IMR-90 (cell line): ENCODE data around the gene SULT1C4. TPM values are rescaled to one million over a fixed set of nuclear protein-coding genes. Genes with fewer than 3 reads are reported as not detected.
A peak's percentile ranks its signal among the peaks of the same experiment; 100 is the strongest.

Source experiments
- ATAC-seq: fragments of 200-7000 bp; cut with Tn5 transposase; 2 replicates; pipeline ENCODE4 v1.9.1; 2020; ENCODE audit warnings: low read depth, mild to moderate bottlenecking, moderate library complexity
- BruUV-seq: library from RNA; stranded (reverse); fragments of 400-500 nt; replicated peaks from 2 replicates; lab custom pipeline; 2021; lab: Mats Ljungman, UMichigan
- CTCF ChIA-PET: fragments of 300-600 bp; formaldehyde crosslinking; extraction: SDS; loops from one replicate; lab custom pipeline; 2021; ENCODE audit warnings: antibody characterized with exemption; lab: Yijun Ruan, JAX
- POLR2A ChIA-PET: fragments of 300-600 bp; sonication (Branson Sonifier 250); formaldehyde crosslinking; loops from one replicate; lab custom pipeline; 2022; ENCODE audit warnings: antibody characterized with exemption; ENCODE audit not compliant: unreplicated experiment; lab: Charles Lee
- DNase-seq: peaks from one replicate; pipeline ENCODE4 v3.0.0; 2013
- H2AFZ ChIP-seq: replicated peaks from 2 replicates; pipeline ENCODE3; 2013; ENCODE audit warnings: low read length, mild to moderate bottlenecking; ENCODE audit not compliant: poor library complexity
- H2AK5ac ChIP-seq: 2 replicates; pipeline ENCODE4 v1.6.1; 2013; ENCODE audit warnings: low read depth, low read length, inconsistent platforms
- H2AK9ac ChIP-seq: replicated peaks from 2 replicates; pipeline ENCODE3; 2013; ENCODE audit warnings: mild to moderate bottlenecking, low read depth, low read length, moderate library complexity; ENCODE audit not compliant: poor library complexity
- H2BK120ac ChIP-seq: 2 replicates; pipeline ENCODE4 v1.6.1; 2013; ENCODE audit warnings: low read depth, low read length, inconsistent platforms
- H2BK15ac ChIP-seq: 3 replicates; pipeline ENCODE4 v1.6.1; 2013; ENCODE audit warnings: low read depth, low read length, inconsistent platforms
- H2BK20ac ChIP-seq: 2 replicates; pipeline ENCODE4 v1.6.1; 2013; ENCODE audit warnings: low read depth, mild to moderate bottlenecking, inconsistent platforms, low read length, moderate library complexity
- H2BK5ac ChIP-seq: 2 replicates; pipeline ENCODE4 v1.6.1; 2013; ENCODE audit warnings: mild to moderate bottlenecking, low read depth, low read length, inconsistent platforms; ENCODE audit not compliant: poor library complexity, severe bottlenecking
- H3K14ac ChIP-seq: replicated peaks from 2 replicates; pipeline ENCODE4 v1.6.1; 2013; ENCODE audit warnings: low read depth, low read length, inconsistent platforms
- H3K18ac ChIP-seq: 2 replicates; pipeline ENCODE4 v1.6.1; 2013; ENCODE audit warnings: low read depth, low read length, control low read depth
- H3K23ac ChIP-seq: 2 replicates; pipeline ENCODE4 v1.6.1; 2013; ENCODE audit warnings: low read depth, low read length, inconsistent platforms
- H3K27ac ChIP-seq: 2 replicates; pipeline ENCODE4 v1.5.1; 2013; ENCODE audit warnings: mild to moderate bottlenecking, control low read depth, low read length; ENCODE audit not compliant: insufficient read depth
- H3K27me3 ChIP-seq: 2 replicates; pipeline ENCODE4 v1.6.1; 2013; ENCODE audit warnings: low read length; ENCODE audit not compliant: control insufficient read depth, insufficient read depth
- H3K36me3 ChIP-seq: 2 replicates; pipeline ENCODE4 v1.6.1; 2013; ENCODE audit warnings: low read length, mixed read lengths; ENCODE audit not compliant: control insufficient read depth, insufficient read depth
- H3K4ac ChIP-seq: 2 replicates; pipeline ENCODE4 v1.6.1; 2013; ENCODE audit warnings: low read depth, low read length, inconsistent platforms
- H3K4me1 ChIP-seq: 2 replicates; pipeline ENCODE4 v1.6.1; 2013; ENCODE audit warnings: low read length, mixed read lengths; ENCODE audit not compliant: control insufficient read depth, insufficient read depth
- H3K4me2 ChIP-seq: 2 replicates; pipeline ENCODE4 v1.6.1; 2013; ENCODE audit warnings: low read depth, mild to moderate bottlenecking, control low read depth, low read length, moderate library complexity
- H3K4me3 ChIP-seq: 2 replicates; pipeline ENCODE4 v1.5.1; 2013; ENCODE audit warnings: low read depth, mild to moderate bottlenecking, control low read depth, low read length, moderate library complexity; ENCODE audit not compliant: insufficient read depth
- H3K56ac ChIP-seq: 2 replicates; pipeline ENCODE4 v1.6.1; 2013; ENCODE audit warnings: low read length, inconsistent platforms; ENCODE audit not compliant: insufficient read depth; ENCODE audit errors: extremely low read depth
- H3K79me1 ChIP-seq, 2 experiments: 2 replicates each; pipeline ENCODE4 v1.6.1; 2013; ENCODE audit warnings: low read length in 2 of 2, inconsistent platforms in 1 of 2, low read depth in 1 of 2
- H3K9ac ChIP-seq: 2 replicates; pipeline ENCODE4 v1.6.1; 2013; ENCODE audit warnings: low read depth, low read length, control low read depth
- H3K9me1 ChIP-seq: 2 replicates; pipeline ENCODE4 v1.6.1; 2013; ENCODE audit warnings: low read length, inconsistent platforms; ENCODE audit not compliant: insufficient read depth
- H3K9me3 ChIP-seq: 2 replicates; pipeline ENCODE4 v1.6.1; 2013; ENCODE audit warnings: low read length; ENCODE audit not compliant: control insufficient read depth, insufficient read depth
- H4K20me1 ChIP-seq: 2 replicates; pipeline ENCODE4 v1.6.1; 2013; ENCODE audit warnings: low read length, inconsistent platforms; ENCODE audit not compliant: insufficient read depth
- H4K5ac ChIP-seq: 2 replicates; pipeline ENCODE4 v1.6.1; 2013; ENCODE audit warnings: mild to moderate bottlenecking, low read depth, low read length, control low read depth
- H4K8ac ChIP-seq, 2 experiments: 2 replicates each; pipeline ENCODE4 v1.6.1; 2013; ENCODE audit warnings: low read depth in 2 of 2, low read length in 2 of 2, control low read depth in 1 of 2, inconsistent platforms in 1 of 2
- H4K91ac ChIP-seq: 2 replicates; pipeline ENCODE4 v1.6.1; 2013; ENCODE audit warnings: low read depth, low read length, inconsistent platforms; ENCODE audit not compliant: insufficient read depth
- BHLHE40 ChIP-seq: fragments of 150-350 bp; IDR thresholded peaks from 2 replicates; pipeline ENCODE4 v1.6.1; 2016; ENCODE audit warnings: mild to moderate bottlenecking, low read depth, low read length
- CEBPB ChIP-seq: IDR thresholded peaks from 2 replicates; pipeline ENCODE4 v1.6.1; 2012; ENCODE audit warnings: low read depth, low read length, improper control_type of control experiment
- CHD1 ChIP-seq: IDR thresholded peaks from 2 replicates; pipeline ENCODE4 v1.6.1; 2012; ENCODE audit warnings: low read depth, low read length, improper control_type of control experiment
- CTCF ChIP-seq: conservative IDR thresholded peaks from 2 replicates; pipeline ENCODE4 v1.5.1; 2012; ENCODE audit warnings: mild to moderate bottlenecking, low read depth, low read length, improper control_type of control experiment
- FOS ChIP-seq: fragments of 150-350 bp; IDR thresholded peaks from 2 replicates; pipeline ENCODE4 v1.6.1; 2016; ENCODE audit warnings: low read depth, low read length
- MAFK ChIP-seq: IDR thresholded peaks from 2 replicates; pipeline ENCODE4 v1.6.1; 2012; ENCODE audit warnings: low read depth, low read length, improper control_type of control experiment
- MXI1 ChIP-seq: IDR thresholded peaks from 2 replicates; pipeline ENCODE4 v1.6.1; 2012; ENCODE audit warnings: low read depth, mild to moderate bottlenecking, low read length, moderate library complexity, borderline replicate concordance
- NFE2L2 ChIP-seq: fragments of 150-350 bp; IDR thresholded peaks from 2 replicates; pipeline ENCODE4 v1.6.1; 2016; ENCODE audit warnings: low read depth, mild to moderate bottlenecking, low read length
- POLR2A ChIP-seq: IDR thresholded peaks from 2 replicates; pipeline ENCODE4 v1.6.1; 2012; ENCODE audit warnings: mild to moderate bottlenecking, low read depth, low read length
- RAD21 ChIP-seq: IDR thresholded peaks from 2 replicates; pipeline ENCODE4 v1.6.1; 2012; ENCODE audit warnings: low read length, improper control_type of control experiment
- RCOR1 ChIP-seq: IDR thresholded peaks from 2 replicates; pipeline ENCODE4 v1.6.1; 2012; ENCODE audit warnings: mild to moderate bottlenecking, low read length, improper control_type of control experiment; ENCODE audit not compliant: insufficient replicate concordance
- RFX5 ChIP-seq: IDR thresholded peaks from 2 replicates; pipeline ENCODE4 v1.8.0; 2012; ENCODE audit warnings: low read depth, mild to moderate bottlenecking, low read length, moderate library complexity
- USF2 ChIP-seq: fragments of 150-350 bp; IDR thresholded peaks from 2 replicates; pipeline ENCODE4 v1.6.1; 2017; ENCODE audit warnings: mild to moderate bottlenecking, antibody characterized with exemption, low read length, low read depth
- WGBS, 2 experiments: methylation state at CpG; one replicate each; pipeline versions ENCODE4 v1.1.5 to v1.1.7; 2013; ENCODE audit warnings: missing lambda C conversion rate in 2 of 2; ENCODE audit not compliant: insufficient read length in 1 of 2; ENCODE audit errors: extremely low coverage in 2 of 2; 5-methylcytosine and 5-hydroxymethylcytosine counted together
- dilution Hi-C: fragments of 300-500 bp; cut with HindIII; formaldehyde crosslinking; loops from one replicate; pipeline ENCODE4 v1.14.3; 2018; ENCODE audit warnings: low sequenced_read_pairs; ENCODE audit not compliant: unreplicated experiment
- in situ Hi-C: fragments of 300-500 bp; cut with MboI; formaldehyde crosslinking; loops from 3 replicates; pipeline ENCODE4 v1.14.3; 2019; ENCODE audit warnings: low sequenced_read_pairs, inconsistent platforms, mixed read lengths
- intact Hi-C: fragments of 100-400 bp; cut with micrococcal nuclease; formaldehyde crosslinking; loops from 2 replicates; pipeline ENCODE4 v1.10.0; 2022
- polyA plus RNA-seq, 3 experiments: library from polyadenylated mRNA; depleted of rRNA; stranded (reverse); fragments of >200 nt; gene quantifications; 2 replicates each; pipeline ENCODE4 v1.2.3, GENCODE V29; 2012; ENCODE audit warnings: low replicate concordance in 1 of 3
- total RNA-seq: library from RNA; depleted of rRNA; stranded (reverse); fragments of >200 nt; gene quantifications from 2 replicates; pipeline ENCODE4 v1.2.3, GENCODE V29; 2012
- TF ChIP-seq, protein P1 (sequence below): fragments of 150-350 bp; IDR thresholded peaks from 2 replicates; pipeline ENCODE4 v1.6.1; 2016; ENCODE audit warnings: low read depth, mild to moderate bottlenecking, low read length, moderate library complexity, borderline replicate concordance

SULT1C4 gene
- total and polyA plus RNA-seq, 2 of the 4 experiments (the other 2 are of a cell fraction), result 0.36 to 0.50 TPM

DNA sequence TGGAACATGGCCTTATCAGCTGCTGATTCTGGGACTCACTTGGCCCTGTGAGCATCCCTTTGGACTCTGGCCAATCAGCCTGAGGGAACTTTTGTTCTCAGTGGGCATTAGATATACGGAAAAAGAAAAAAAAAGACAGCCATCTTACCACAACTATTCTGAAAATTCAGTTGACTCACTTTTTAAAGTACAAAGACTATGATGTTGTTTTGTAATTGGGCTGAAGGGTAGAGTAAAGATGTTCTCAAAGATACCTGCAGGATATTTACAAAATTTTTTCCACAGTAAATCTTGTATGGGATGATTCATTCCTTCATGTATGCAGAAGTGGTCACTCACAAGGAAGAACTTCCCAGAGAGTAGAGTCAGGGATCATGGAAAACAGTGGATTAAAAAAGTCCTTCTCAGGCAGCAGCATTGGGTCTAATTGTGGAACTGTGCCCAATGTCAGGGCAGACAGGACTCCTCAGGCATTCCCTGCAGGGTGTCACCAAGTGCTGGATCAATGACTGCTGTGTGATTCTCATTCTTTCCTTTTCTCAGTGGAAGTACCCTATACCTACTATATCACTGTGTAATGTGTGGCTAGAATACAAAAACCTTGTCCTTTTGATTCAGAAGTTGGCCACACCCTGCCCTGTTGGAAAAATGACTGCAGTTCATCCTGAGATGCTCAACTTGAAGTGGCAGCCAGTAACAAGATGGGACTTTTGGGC lies 35.4 kb downstream of the SULT1C4 start:
- CTCF ChIA-PET, result interaction anchor here (0.6 to 1.0 kb wide), 2 partner anchors 27 to 224 kb away, joined by 4 read pairs; no protein-coding TSS in a partner anchor
- dilution Hi-C loops, result no loop called here
- TF ChIP-seq NFE2L2 (no peak), FOS (no peak), RAD21 (no peak), RCOR1 (peak; percentile 53), USF2 (no peak), MAFK (no peak), BHLHE40 (no peak), CEBPB (0 out of 2 replicates have a peak, but pooled peaks have one; percentile 5), CHD1 (no peak), POLR2A (no peak), RFX5 (no peak), CTCF (no peak), MXI1 (no peak)
- TF ChIP-seq, protein P1, sequence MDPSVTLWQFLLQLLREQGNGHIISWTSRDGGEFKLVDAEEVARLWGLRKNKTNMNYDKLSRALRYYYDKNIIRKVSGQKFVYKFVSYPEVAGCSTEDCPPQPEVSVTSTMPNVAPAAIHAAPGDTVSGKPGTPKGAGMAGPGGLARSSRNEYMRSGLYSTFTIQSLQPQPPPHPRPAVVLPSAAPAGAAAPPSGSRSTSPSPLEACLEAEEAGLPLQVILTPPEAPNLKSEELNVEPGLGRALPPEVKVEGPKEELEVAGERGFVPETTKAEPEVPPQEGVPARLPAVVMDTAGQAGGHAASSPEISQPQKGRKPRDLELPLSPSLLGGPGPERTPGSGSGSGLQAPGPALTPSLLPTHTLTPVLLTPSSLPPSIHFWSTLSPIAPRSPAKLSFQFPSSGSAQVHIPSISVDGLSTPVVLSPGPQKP, result no peak

More for the DNA sequence above, 35.4 kb downstream of the SULT1C4 start:
- peak overlapping the region; percentile 27 for H2AFZ ChIP-seq
- H3K4ac ChIP-seq, result peak overlapping the region; percentile 83
- peaks cover 0 to 8% of the 10 kb centered on the region in 2 experiments; a peak in 1 of 4 replicates for H3K79me1 ChIP-seq
- 0 out of 2 replicates have a peak overlapping the region, but pooled peaks have one; percentile 5 for H4K5ac ChIP-seq
- H4K20me1 ChIP-seq, result no peaks in the 10 kb centered on the region
- H2BK5ac ChIP-seq, result peak overlapping the region; percentile 75
- H3K9me1 ChIP-seq, result peaks cover 19% of the 10 kb centered on the region
- no peaks in the 10 kb centered on the region for H3K9me3 ChIP-seq
- peak overlapping the region; percentile 66 to 89 for H4K8ac ChIP-seq
- H3K56ac ChIP-seq, result peak overlapping the region; percentile 47
- no peak overlapping the region for H3K4me3 ChIP-seq
- H2BK120ac ChIP-seq, result peak overlapping the region; percentile 86
- peak overlapping the region; percentile 72; the same call in 1 of the 2 replicates for H3K18ac ChIP-seq
- H3K27ac ChIP-seq, result peak overlapping the region; percentile 74
- intact Hi-C loops (loop anchor here (5.0 kb wide), 1 partner anchor 34 kb away; the partner anchor contains the start of gene GCC2), in situ Hi-C loops (no loop called here)
- no peak overlapping the region for H3K4me2 ChIP-seq
- POLR2A ChIA-PET, result no interaction called here
- ATAC-seq (peak; percentile 56), DNase-seq (peak; percentile 91)
- H3K27me3 ChIP-seq, result no peaks in the 10 kb centered on the region
- H3K4me1 ChIP-seq, result peaks cover 12% of the 10 kb centered on the region
- H3K9ac ChIP-seq, result no peak overlapping the region
- H2AK5ac ChIP-seq, result peak overlapping the region; percentile 95
- peak overlapping the region; percentile 76 for H3K14ac ChIP-seq
- H4K91ac ChIP-seq, result peak overlapping the region; percentile 83
- H2BK15ac ChIP-seq, result peak overlapping the region; percentile 66
- no CpG with 5 or more reads among the region's 1 CpG for WGBS, 2 experiments
- H2AK9ac ChIP-seq, result peak overlapping the region; percentile 88
- no TSS peak for BruUV-seq
- no peaks in the 10 kb centered on the region for H3K36me3 ChIP-seq
- peak overlapping the region; percentile 90 for H2BK20ac ChIP-seq
- peak overlapping the region; percentile 89; the same call in 1 of the 2 replicates for H3K23ac ChIP-seq
